Fibroblast of lung (primary cell): Measurements from ENCODE around the gene NRSN2.

Experiments
- EZH2 ChIP-seq: IDR thresholded peaks from 2 replicates; pipeline ENCODE4 v1.5.1; 2012; ENCODE audit warnings: low read length, control low read depth, mild to moderate bottlenecking; ENCODE audit errors: missing control alignments
- TF ChIP-seq, protein P1 (sequence below), 2 donors: IDR thresholded peaks in 1 of 2; conservative IDR thresholded peaks in 1 of 2; 1 replicate in 1 of 2; 2 replicates in 1 of 2; pipeline ENCODE4 v1.5.1; 2011 to 2012; ENCODE audit warnings: low read length in 2 of 2, control low read depth in 1 of 2, inconsistent platforms in 1 of 2, low read depth in 1 of 2, mild to moderate bottlenecking in 1 of 2

DNA sequence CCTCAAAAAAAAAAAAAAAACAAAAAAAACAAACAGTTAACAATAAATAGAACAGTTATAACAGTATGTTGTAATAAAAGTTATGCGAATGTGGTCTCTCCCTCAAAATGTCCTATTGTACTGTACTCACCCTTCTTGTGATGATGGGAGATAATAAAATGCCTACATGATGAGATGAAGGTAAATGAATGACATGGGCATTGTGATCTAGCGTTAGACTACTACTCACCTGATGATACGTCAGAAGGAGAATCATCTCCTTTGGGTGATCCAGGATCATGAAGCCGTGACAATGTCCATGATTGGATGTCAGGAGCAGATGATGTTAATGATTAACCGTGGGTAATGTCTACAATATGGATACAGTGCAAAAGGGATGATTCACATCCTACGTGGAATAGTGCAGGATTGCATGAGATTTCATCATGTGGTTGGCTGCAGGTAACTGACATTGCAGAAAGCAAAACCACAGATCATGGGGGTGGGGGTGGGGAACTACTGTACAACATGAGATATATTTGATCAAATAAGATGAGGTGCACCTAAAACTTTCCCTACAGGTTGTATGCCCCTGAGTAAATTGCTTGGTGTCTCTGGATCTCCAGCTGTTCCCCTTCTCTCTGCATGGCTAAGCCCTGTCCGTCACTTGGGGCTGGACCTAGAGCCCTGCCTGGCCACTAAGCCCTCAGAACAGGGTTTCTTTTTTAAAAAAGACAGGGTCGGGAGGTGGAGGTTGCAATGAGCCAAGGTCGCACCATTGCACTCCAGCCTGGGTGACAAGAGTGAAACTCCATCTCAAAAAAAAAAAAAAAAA lies 55.0 kb downstream of the NRSN2 start:
- TF ChIP-seq, protein P1, sequence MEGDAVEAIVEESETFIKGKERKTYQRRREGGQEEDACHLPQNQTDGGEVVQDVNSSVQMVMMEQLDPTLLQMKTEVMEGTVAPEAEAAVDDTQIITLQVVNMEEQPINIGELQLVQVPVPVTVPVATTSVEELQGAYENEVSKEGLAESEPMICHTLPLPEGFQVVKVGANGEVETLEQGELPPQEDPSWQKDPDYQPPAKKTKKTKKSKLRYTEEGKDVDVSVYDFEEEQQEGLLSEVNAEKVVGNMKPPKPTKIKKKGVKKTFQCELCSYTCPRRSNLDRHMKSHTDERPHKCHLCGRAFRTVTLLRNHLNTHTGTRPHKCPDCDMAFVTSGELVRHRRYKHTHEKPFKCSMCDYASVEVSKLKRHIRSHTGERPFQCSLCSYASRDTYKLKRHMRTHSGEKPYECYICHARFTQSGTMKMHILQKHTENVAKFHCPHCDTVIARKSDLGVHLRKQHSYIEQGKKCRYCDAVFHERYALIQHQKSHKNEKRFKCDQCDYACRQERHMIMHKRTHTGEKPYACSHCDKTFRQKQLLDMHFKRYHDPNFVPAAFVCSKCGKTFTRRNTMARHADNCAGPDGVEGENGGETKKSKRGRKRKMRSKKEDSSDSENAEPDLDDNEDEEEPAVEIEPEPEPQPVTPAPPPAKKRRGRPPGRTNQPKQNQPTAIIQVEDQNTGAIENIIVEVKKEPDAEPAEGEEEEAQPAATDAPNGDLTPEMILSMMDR (conservative IDR thresholded peaks at IDR 0.05 in 1 of 2, IDR thresholded peaks at IDR 0.05 in 1 of 2; ENCODE audit: low read depth in 1 of 2, low read length in 2 of 2), result no peak
- TF ChIP-seq EZH2, result no peak
